DOHH2 (cell line): Measurements from ENCODE around the gene CLCN1.

Experiments used
- CTCF ChIP-seq: fragments of 200-600 bp; sonication (generic); IDR thresholded peaks from one replicate; pipeline ENCODE4 v1.5.1; 2014; ENCODE audit warnings: antibody characterized with exemption, mild to moderate bottlenecking, low read depth, low read length; ENCODE audit not compliant: poor library complexity, severe bottlenecking
- EZH2phosphoT487 ChIP-seq: fragments of 200-600 bp; sonication (generic); IDR thresholded peaks from 2 replicates; pipeline ENCODE4 v1.6.1; 2017; ENCODE audit warnings: borderline replicate concordance, mild to moderate bottlenecking, antibody characterized with exemption, low read length, moderate library complexity, mixed read lengths

GRCh38 chr7:143375298-143376034 lies 59.6 kb downstream of the CLCN1 start:
- TF ChIP-seq CTCF = no peak
- no peak for TF ChIP-seq EZH2phosphoT487
